ENCODE results near the gene MLH3.

Gene MLH3

GRCh38 chr14:74981833-74982232 is 69.4 kb downstream of the MLH3 start:
- DNase-seq: no peak

GRCh38 chr14:74981462-74981782 is 69.8 kb downstream of the MLH3 start:
- no peak for DNase-seq

GRCh38 chr14:74980731-74981461 is 70.4 kb downstream of the MLH3 start:
- DNase-seq: no peak

- no peak for DNase-seq
Observed at GRCh38 chr14:74980398-74980730, 70.9 kb downstream of the MLH3 start.

GRCh38 chr14:74979442-74980397 is 71.5 kb downstream of the MLH3 start:
- peak; percentile 28 for DNase-seq

- no peak for DNase-seq
Observed at GRCh38 chr14:74979029-74979428, 72.2 kb downstream of the MLH3 start.

GRCh38 chr14:74978416-74978947 is 72.8 kb downstream of the MLH3 start:
- no peak for DNase-seq

GRCh38 chr14:74977901-74978385 is 73.3 kb downstream of the MLH3 start:
- DNase-seq: no peak

- DNase-seq: no peak
Observed at GRCh38 chr14:74977164-74977900, 73.9 kb downstream of the MLH3 start.

- DNase-seq: no peak
Observed at GRCh38 chr14:74976264-74977113, 74.8 kb downstream of the MLH3 start.

- no peak for DNase-seq
Observed at GRCh38 chr14:74975059-74975810, 76.0 kb downstream of the MLH3 start.

GRCh38 chr14:74974364-74975058 is 76.8 kb downstream of the MLH3 start:
- no peak for DNase-seq

- DNase-seq: no peak
Observed at GRCh38 chr14:74973905-74974363, 77.3 kb downstream of the MLH3 start.

- DNase-seq: peak; percentile 65
Observed at GRCh38 chr14:74973003-74973653, 78.1 kb downstream of the MLH3 start.

GRCh38 chr14:74968811-74969210 is 82.5 kb downstream of the MLH3 start:
- no peak for DNase-seq

GRCh38 chr14:74965486-74966153 is 85.6 kb downstream of the MLH3 start:
- DNase-seq: no peak

- DNase-seq: no peak
Observed at GRCh38 chr14:74964787-74965485, 86.3 kb downstream of the MLH3 start.

All from hematopoietic multipotent progenitor cell treated with erythropoietin and hydrocortisone succinate and interleukin-3 and kit ligand, for 4 days (in vitro differentiated cells).